ENCODE results near the gene LRRC25.

DNA sequence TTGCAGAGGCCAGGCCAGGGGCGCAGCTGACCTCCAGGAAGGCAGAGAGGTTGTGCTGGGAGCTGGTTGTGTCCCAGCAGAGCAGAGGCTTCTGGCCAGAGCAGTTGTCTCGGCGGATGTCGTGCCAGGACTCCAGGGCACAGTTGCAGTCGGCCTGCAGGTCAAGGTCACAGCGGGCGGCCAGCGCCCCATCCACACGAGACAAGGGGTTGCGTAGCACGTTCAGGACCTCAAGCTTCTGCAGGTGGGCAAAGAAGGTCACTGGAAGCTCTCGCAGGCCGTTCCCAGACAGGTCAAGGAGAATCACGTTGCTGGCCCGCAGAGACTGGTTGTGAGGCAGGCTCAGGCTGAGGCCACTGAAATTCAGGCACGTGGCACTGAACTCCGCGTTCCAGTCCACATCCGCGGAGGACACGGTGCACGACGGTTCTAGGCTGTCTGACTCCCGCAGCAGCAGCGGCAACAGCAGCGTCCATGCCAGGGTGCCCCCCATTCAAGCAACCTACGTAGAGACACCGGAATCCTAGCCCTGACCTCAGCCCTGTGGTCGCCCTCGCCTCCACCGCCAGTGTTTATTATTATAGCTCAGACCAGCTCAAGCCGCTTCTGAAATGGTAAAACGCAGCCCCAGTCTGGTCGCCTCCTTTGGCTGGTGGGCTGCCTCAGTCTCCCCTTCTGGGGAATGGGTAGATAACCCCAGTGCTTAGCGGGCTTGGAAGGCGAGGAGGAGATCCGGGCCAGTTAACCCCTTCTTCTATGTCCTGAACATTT lies 766 bp downstream of the LRRC25 start:
- TF ChIP-seq CTCF (conservative IDR thresholded peaks at IDR 0.05 in 1 of 2, IDR thresholded peaks at IDR 0.05 in 1 of 2; ENCODE audit: low read depth in 1 of 2, low read length in 2 of 2) = no peak
- TF ChIP-seq EZH2 (IDR thresholded peaks at IDR 0.05; ENCODE audit: low read length, missing control alignments) = no peak
